ENCODE data around the gene GLYR1. TPM values are rescaled to one million over a fixed set of nuclear protein-coding genes. Genes with fewer than 3 reads are reported as not detected.

GLYR1 gene
- total and polyA plus RNA-seq, 10 of the 15 experiments (the other 5 are each of a cell fraction or from before 2014, with no cell fraction given) = 7.3 to 90.2 (median 57.2) TPM

GRCh38 chr16:4785758-4786433 is 61.2 kb downstream of the GLYR1 start (continued):
- no peak for TF ChIP-seq ZNF687 (IDR thresholded peaks at IDR 0.05)
- no peak for TF ChIP-seq PAX5 (IDR thresholded peaks at IDR 0.05; ENCODE audit: borderline replicate concordance, low read depth, low read length)
- no peak for TF ChIP-seq CUX1 (IDR thresholded peaks at IDR 0.05; ENCODE audit: insufficient replicate concordance, low read depth, low read length)
- no peak for TF ChIP-seq ASH2L (IDR thresholded peaks at IDR 0.05; ENCODE audit: borderline replicate concordance, low read depth)
- no peak for TF ChIP-seq BACH1 (IDR thresholded peaks at IDR 0.05; ENCODE audit: borderline replicate concordance)
